Motor neuron (in vitro differentiated cells): ENCODE results near the gene GPRIN1. TPM values are rescaled to one million over a fixed set of nuclear protein-coding genes. Genes with fewer than 3 reads are reported as not detected.
"Not testable (repeated sequence)": the region's sequence is repeated elsewhere in the genome, so short reads cannot be mapped to it uniquely, and the experiment has no call there.

ENCODE experiments used
- ATAC-seq, 8 experiments: fragments of 200-7000 bp; cut with Tn5 transposase; replicated peaks in 6 of 8; 2 replicates each; pipeline ENCODE4 v1.8.0; 2021; ENCODE audit warnings: mild to moderate bottlenecking in 8 of 8, moderate library complexity in 8 of 8
- H3K27ac ChIP-seq, 2 donors: fragments of 250-450 bp; sonication (Bioruptor Pico); 2 replicates each; pipeline ENCODE4 v1.9.0; 2021; ENCODE audit warnings: antibody characterized with exemption in 2 of 2, mild to moderate bottlenecking in 2 of 2, moderate library complexity in 1 of 2
- H3K4me1 ChIP-seq, 2 donors: fragments of 250-450 bp; sonication (Bioruptor Pico); replicated peaks in 1 of 2; 2 replicates each; pipeline ENCODE4 v1.6.1; 2021; ENCODE audit warnings: antibody characterized with exemption in 2 of 2, mild to moderate bottlenecking in 2 of 2, moderate library complexity in 1 of 2
- H3K4me3 ChIP-seq, 5 donors: fragments of 250-450 bp; sonication (Bioruptor Pico); 2 replicates each; pipeline ENCODE4 v1.9.0; 2021; ENCODE audit warnings: antibody characterized with exemption in 5 of 5, mild to moderate bottlenecking in 5 of 5, moderate library complexity in 4 of 5
- WGBS, 10 experiments: fragments of 450-650 bp; shearing (Covaris generic); methylation state at CpG; one replicate each; pipeline ENCODE4 v1.0.0; 2022; 5-methylcytosine and 5-hydroxymethylcytosine counted together
- in situ Hi-C, 9 experiments: fragments of 400-800 bp; cut with MboI; loops; one replicate each; pipeline ENCODE4 v1.15.0; 2021; ENCODE audit warnings: low sequenced_read_pairs in 9 of 9, low pct_unique_long_range_greater_than_20kb in 2 of 9; ENCODE audit not compliant: unreplicated experiment in 9 of 9
- total RNA-seq, 8 experiments: library from RNA; unstranded; fragments of 300-600 nt; gene quantifications; 2 replicates each; pipeline versions ENCODE4 v1.2.3 to v1.2.4, GENCODE V29; 2022

GPRIN1 gene
- total RNA-seq, 8 experiments from 2014 or later: 1.1 to 39.6 (median 29.2) TPM

DNA sequence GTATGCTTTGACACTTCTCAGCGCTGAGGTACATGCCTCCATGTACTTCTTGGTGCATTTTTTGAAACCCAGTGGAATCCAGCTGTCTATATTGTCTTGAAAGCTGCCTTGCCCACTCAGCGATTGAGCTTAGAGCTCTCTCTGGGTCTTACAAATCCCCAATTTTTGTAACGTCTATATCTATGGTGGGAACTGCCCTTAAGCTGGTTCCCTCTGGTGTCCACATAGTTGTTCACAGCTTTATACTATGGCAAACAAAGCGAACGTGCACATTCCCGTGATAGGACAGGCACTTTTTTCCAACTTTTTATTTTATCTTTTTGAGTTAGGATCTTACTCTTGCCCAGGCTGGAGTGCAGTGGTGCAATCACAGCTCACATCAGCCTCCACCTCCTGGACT lies 39.9 kb downstream of the GPRIN1 start:
- H3K27ac ChIP-seq: no peak overlapping the region
- WGBS, 10 experiments: 27 to 91% (median 72%) methylated on average over 2 to 6 of the region's 6 CpGs; no CpG with 5 or more reads in 1 of the 10 experiments
- no peak for ATAC-seq
- in situ Hi-C loops: no loop called here
- no peak overlapping the region for H3K4me3 ChIP-seq
- H3K4me1 ChIP-seq: no peaks in the 10 kb centered on the region

DNA sequence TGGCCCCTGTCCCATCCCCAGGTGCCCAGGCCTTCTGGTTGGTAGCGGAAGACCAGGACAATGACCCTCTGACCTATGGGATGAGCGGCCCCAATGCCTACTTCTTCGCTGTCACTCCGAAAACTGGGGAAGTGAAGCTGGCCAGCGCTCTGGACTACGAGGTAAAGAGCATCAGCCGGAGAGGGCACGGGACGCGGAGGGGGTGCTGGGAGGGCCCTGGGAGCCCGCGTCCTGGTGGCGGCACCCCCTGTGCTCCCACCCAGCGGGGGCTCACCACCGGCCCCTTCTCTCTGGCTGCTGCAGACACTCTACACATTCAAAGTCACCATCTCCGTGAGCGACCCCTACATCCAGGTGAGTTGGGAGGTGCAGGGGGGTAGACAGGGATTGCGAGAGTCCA lies 41.3 kb downstream of the GPRIN1 start:
- no peaks in the 10 kb centered on the region for H3K4me1 ChIP-seq
- no peak overlapping the region for H3K4me3 ChIP-seq
- ATAC-seq: no peak
- in situ Hi-C loops: no loop called here
- no peak overlapping the region for H3K27ac ChIP-seq
- 43 to 100% (median 86%) methylated on average over 1 to 10 of the region's 18 CpGs; no CpG with 5 or more reads in 2 of the 10 experiments for WGBS, 10 experiments

DNA sequence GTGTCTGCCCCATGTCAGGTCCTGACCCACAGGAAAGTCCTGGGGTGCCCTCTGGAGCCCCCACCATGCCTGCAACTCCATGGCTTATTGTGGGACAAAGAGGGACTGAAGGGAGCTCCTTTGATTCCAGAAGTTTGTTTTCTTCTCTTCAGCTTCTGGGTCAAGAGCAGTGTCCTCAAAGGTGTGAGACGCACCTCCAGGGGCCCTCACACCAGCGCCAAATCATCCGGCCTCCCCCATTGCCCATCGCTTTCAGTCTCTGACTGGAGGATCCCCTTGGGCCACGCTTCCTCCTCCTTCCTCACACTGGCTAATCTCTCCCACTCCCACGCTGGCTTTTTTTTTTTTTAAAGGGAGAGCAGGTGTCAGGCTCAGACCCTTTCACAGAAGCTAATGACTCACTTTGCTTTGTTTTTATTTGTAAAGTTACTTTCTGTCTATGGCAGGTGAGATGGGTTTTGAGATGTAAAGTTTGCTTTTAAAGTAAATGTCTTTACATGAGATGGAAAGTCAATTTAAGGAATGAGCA lies 44.1 kb downstream of the GPRIN1 start:
- Histone ChIP-seq H3K27ac (no peak overlapping the region), H3K4me3 (no peak overlapping the region), H3K4me1 (no peaks in the 10 kb centered on the region)
- 30 to 100% (median 79%) methylated on average over 1 to 5 of the region's 6 CpGs; no CpG with 5 or more reads in 3 of the 10 experiments for WGBS, 10 experiments
- in situ Hi-C loops: no loop called here
- no peak for ATAC-seq

DNA sequence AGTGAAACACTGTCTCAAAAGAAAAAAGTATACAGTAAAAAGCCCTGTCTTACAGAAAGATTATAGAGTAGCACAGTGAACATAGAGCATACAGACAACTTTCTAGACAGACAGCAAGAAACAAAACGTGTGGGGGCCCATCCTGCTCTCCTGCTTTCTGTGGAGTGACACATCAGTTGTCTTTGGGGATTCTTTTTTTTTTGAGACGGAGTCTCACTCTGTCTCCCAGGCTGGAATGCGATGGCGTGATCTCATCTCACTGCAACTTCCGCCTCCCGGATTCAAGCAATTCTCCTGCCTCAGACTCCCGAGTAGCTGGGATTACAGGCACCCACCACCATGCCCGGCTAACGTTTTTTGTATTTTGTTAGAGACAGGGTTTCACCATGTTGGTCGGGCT lies 46.0 kb downstream of the GPRIN1 start:
- H3K4me3 ChIP-seq: no peak overlapping the region
- ATAC-seq: no peak

DNA sequence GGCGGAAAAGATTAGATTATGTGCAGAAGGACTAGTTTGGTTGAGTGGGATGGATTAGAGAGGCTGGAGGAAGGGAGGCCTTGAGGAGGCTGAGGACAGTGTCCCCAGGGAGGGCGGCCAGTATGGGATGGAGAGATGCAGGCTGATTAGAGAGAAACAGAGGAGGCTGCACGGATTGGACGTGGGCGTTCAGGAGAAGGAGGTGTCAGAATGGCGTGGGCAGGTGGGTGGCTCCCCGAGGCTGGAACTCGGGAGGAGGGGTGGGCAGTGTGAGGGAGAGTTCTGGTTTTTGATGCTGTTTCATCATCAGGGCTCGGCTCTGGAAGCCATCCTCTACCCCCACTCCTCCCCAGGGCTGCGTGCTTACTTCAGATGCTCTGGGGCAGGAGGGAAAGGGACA lies 47.8 kb downstream of the GPRIN1 start:
- WGBS, 10 experiments: 16 to 100% (median 33%) methylated on average over 1 to 5 of the region's 10 CpGs; no CpG with 5 or more reads in 6 of the 10 experiments
- Histone ChIP-seq H3K27ac (no peak overlapping the region), H3K4me1 (no peaks in the 10 kb centered on the region), H3K4me3 (no peak overlapping the region)
- in situ Hi-C loops: no loop called here
- peak in 6 of 8 experiments; percentile 16 to 52 (median 40) for ATAC-seq

More for the DNA sequence above, 46.0 kb downstream of the GPRIN1 start:
- 20 to 80% (median 67%) methylated on average over 1 to 7 of the region's 10 CpGs; no CpG with 5 or more reads in 3 of the 10 experiments for WGBS, 10 experiments
- no peak overlapping the region for H3K27ac ChIP-seq
- H3K4me1 ChIP-seq: no peaks in the 10 kb centered on the region
- in situ Hi-C loops: no loop called here

DNA sequence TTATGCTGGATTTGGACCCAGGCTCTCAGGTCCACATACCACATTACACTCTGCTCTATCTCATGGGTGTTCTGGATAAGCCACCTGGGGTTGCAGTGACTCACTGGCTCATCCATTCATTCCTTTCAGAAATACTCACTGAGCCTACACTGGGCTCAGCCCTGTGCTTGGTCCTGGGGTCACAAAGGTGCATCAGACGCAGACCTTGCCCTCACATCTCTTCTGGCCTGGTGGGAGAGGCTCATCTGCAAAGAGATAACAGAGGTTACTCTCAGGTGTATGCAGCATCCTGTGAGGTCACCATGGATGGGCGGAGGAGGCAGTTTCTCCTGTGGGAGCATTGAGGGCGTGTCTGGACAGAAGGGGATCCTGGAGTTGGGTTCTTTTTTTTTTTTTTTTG lies 48.7 kb downstream of the GPRIN1 start:
- Histone ChIP-seq H3K4me1 (no peaks in the 10 kb centered on the region), H3K4me3 (no peak overlapping the region), H3K27ac (no peak overlapping the region)
- no peak for ATAC-seq
- 79 to 100% (median 100%) methylated on average over 1 to 2 of the region's 3 CpGs; no CpG with 5 or more reads in 6 of the 10 experiments for WGBS, 10 experiments
- in situ Hi-C loops: no loop called here

DNA sequence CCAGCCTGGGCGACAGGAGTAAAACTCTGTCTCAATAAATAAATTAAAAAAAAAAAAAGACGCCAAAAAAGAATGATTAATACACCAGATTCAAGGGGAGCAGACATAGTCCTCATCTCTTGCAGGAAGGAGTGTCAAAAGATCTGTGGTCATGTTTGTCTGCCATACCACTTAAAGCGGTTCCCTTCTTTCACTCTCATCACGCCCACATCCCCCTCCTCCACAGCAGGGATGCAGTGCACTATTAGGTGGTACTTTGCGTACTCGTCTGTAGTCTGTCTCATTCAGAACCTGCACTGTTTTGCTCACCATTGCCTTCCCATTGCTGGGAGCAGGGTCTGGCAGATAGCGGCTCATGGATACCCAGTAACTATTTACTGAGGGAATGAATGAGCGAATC lies 49.6 kb downstream of the GPRIN1 start:
- WGBS, 10 experiments: 0 to 100% (median 65%) methylated on average over 1 to 8 of the region's 8 CpGs; no CpG with 5 or more reads in 2 of the 10 experiments
- no peak overlapping the region for H3K4me3 ChIP-seq
- ATAC-seq: no peak
- no peak overlapping the region for H3K27ac ChIP-seq
- in situ Hi-C loops: no loop called here
- H3K4me1 ChIP-seq: no peaks in the 10 kb centered on the region

DNA sequence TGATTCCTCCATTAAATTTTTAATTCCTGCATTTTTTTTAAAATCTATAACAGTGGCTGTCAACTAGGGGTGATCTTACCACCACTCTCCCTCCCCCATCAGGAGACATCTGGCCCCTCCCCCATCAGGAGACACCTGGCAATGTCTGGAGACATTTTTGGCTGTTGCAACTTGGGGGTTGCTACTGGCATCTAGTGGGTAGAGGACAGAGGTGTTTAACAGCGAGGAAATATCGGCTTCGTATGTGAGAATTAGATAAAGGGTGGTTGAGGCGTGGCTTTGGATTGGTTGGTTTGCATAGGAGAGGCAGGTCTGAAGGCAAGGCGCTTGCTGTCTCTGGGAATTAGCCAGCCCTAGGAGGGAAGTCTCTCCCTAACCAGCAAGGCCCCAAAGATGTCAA lies 50.3 kb downstream of the GPRIN1 start:
- H3K27ac ChIP-seq: no peak overlapping the region
- ATAC-seq: no peak
- in situ Hi-C loops: no loop called here
- no peaks in the 10 kb centered on the region for H3K4me1 ChIP-seq
- no peak overlapping the region for H3K4me3 ChIP-seq
- WGBS, 10 experiments: 47 to 78% (median 63%) methylated on average over 1 to 4 of the region's 5 CpGs; no CpG with 5 or more reads in 4 of the 10 experiments

DNA sequence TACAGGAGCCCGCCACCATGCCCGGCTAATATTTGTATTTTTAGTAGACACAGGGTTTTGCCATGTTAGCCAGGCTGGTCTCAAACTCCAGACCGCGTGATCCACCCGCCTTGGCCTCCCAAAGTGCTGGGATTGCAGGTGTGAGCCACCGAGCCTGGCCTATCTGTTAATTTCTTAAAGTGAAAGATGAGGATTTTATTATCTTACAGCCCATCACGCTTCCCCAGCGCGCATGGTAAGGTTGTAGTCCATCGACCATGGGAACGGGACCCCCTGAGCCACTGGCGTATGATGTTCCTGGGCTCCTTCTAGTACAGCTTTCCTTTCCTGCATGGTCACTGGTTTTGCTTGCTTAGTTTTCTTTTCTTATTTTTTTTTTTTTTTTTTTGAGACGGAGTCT lies 52.1 kb downstream of the GPRIN1 start:
- Histone ChIP-seq H3K4me1 (peaks cover 12 to 14% of the 10 kb centered on the region in 2 donors), H3K4me3 (no peak overlapping the region), H3K27ac (no peak overlapping the region)
- in situ Hi-C loops: no loop called here
- WGBS, 10 experiments: 75 to 100% (median 91%) methylated on average over 2 to 11 of the region's 13 CpGs; no CpG with 5 or more reads in 3 of the 10 experiments
- no peak for ATAC-seq

DNA sequence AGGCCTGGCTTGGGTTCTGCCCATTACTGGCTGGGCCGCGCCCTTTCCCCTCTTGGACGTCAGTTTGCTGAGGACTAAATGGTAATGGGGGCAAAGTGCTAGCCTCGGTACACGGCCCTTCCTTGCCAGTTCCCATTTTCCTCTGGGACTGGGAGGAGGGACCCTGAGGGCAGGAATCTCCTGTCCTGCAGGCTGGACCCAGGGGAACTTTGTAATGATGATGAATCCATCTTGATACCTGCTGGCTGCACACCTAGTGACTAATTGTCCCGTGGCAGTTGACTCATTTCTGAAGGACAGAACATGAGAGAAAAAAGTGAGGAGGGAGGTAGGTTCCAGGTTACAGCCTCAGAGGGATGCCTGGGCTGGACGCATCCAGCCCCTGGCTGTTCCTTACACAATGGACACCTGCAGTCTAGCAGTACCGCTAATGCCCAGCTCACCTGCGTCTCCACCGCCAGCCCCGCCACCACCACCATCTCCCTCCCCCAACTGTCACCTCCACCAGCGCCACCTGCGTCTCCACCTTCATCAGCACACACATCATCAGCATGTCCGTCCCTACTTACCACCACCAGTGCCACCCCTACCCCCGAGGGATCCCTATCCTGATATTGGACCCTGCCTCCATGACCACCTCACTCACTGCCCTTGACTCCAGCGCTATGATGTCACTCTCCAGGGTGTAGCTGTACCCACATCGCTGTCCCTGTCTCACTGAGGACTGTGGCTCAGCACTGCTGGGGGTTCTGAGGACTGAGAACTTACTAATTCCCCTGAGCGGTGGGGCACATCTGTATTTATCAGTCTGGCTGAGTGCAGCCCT lies 56.5 kb downstream of the GPRIN1 start:
- 33 to 88% (median 70%) methylated on average over 1 to 6 of the region's 18 CpGs; no CpG with 5 or more reads in 5 of the 10 experiments for WGBS, 10 experiments
- H3K4me3 ChIP-seq: no peak overlapping the region
- H3K27ac ChIP-seq: peak overlapping the region; percentile 40 to 52
- H3K4me1 ChIP-seq: peaks cover 17 to 28% of the 10 kb centered on the region in 2 donors
- in situ Hi-C loops: no loop called here
- ATAC-seq: peak in 5 of 8 experiments; percentile 5 to 19 (median 12)

DNA sequence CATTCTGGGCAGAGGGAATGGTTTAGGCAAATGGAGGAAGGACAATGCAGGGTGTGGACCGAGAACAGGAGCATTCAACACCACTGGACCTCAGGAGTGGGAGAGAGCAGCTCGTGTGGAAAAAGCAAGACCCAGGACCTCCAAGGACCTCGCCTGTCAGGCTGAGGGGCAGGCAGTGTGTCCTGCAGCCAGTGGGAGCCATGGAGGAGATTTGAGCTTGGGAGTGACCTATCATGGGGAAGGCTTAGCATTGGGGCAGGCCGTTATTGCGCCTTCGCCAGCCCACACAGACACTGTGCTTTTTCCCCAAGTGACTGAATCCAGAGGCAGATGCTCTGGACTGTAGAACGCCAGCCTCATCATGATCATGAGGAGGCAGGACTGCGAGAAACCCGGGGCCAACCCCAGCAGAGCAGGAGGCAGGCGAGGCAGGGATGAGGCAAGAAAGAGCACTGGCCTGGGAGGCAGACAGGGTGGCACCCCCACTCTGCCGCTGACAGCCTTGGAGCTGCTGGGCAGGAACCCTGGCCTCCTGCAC lies 57.6 kb downstream of the GPRIN1 start:
- peak in 1 of 8 experiments; percentile 3 for ATAC-seq
- in situ Hi-C loops: no loop called here
- 40 to 100% (median 67%) methylated on average over 1 to 6 of the region's 11 CpGs; no CpG with 5 or more reads in 3 of the 10 experiments for WGBS, 10 experiments

DNA sequence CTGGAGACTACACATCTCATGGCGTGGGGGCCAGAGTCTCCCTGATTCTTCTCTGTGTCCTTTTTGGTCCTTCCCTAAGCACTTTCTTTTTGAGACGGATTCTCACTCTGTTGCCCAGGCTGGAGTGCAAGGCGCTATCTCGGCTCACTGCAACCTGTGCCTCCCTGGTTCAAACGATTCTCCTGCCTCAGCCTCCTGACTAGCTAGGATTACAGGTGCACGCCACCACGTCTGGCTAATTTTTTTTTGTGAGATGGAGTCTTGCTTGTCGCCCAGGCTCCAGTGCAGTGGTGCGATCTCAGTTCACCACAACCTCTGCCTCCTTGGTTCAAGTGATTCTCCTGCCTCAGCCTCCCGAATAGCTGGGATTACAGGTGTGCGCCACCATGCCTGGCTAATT lies 59.0 kb downstream of the GPRIN1 start:
- H3K4me3 ChIP-seq, H3K27ac ChIP-seq, in situ Hi-C loops, ATAC-seq: not testable (repeated sequence)
- 50 to 100% (median 83%) methylated on average over 1 to 9 of the region's 11 CpGs; no CpG with 5 or more reads in 3 of the 10 experiments for WGBS, 10 experiments
- H3K4me1 ChIP-seq: peaks cover 17 to 28% of the 10 kb centered on the region in 2 donors

More for the DNA sequence above, 57.6 kb downstream of the GPRIN1 start:
- H3K4me1 ChIP-seq: peaks cover 17 to 28% of the 10 kb centered on the region in 2 donors
- peak overlapping the region in 1 of 2 donors; percentile 52 for H3K27ac ChIP-seq
- H3K4me3 ChIP-seq: no peak overlapping the region

DNA sequence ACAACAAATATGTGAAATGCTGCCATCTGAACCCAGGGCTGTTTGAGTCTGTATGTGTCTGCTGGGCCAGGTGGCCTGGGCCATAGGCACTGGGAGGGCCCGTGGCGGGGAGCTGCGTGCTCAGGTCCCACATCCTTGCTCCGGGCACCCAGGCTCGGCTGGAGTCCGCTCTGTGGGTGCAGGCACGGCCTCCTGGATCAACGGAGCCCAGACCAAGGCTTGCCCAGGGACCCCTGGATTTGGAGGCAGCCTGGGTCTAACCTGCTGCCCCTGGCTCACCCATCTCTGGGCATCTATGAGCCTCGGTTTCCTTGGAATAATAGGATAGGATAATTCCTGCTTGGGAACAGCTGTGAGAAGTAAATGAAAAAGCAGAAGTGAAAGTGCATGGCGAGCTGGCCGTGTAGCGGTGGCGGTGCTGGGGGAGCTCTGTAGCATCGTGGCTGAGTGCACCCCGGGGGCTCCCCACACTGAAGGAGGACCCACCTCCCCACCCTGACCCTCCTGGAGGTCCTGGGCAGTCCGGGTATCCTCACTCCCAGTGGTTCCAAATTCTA lies 59.6 kb downstream of the GPRIN1 start:
- WGBS, 10 experiments: 20 to 84% (median 80%) methylated on average over 3 to 10 of the region's 16 CpGs; no CpG with 5 or more reads in 6 of the 10 experiments
- H3K4me3 ChIP-seq: no peak overlapping the region
- in situ Hi-C loops: no loop called here
- no peak for ATAC-seq
- H3K4me1 ChIP-seq: peaks cover 17 to 28% of the 10 kb centered on the region in 2 donors
- no peak overlapping the region for H3K27ac ChIP-seq
